Karpas-422 (cell line): Measurements from ENCODE around the gene RDH14. TPM values are rescaled to one million over a fixed set of nuclear protein-coding genes. Genes with fewer than 3 reads are reported as not detected.

Source experiments
- DNase-seq: peaks from one replicate; pipeline ENCODE4 v3.0.0-alpha.2; 2015
- H2AFZ ChIP-seq: fragments of 200-600 bp; sonication (generic); 2 replicates; pipeline ENCODE4 v1.6.1; 2014; ENCODE audit warnings: antibody characterized with exemption, low read length, mixed read lengths
- H3K27ac ChIP-seq: fragments of 200-600 bp; sonication (generic); 2 replicates; pipeline ENCODE4 v1.5.1; 2014; ENCODE audit warnings: mild to moderate bottlenecking, low read length, moderate library complexity
- H3K27me3 ChIP-seq: fragments of 200-600 bp; sonication (generic); 2 replicates; pipeline ENCODE4 v1.6.1; 2014; ENCODE audit warnings: low read length, mixed read lengths
- H3K36me3 ChIP-seq: fragments of 200-600 bp; sonication (generic); 2 replicates; pipeline ENCODE4 v1.6.1; 2014; ENCODE audit warnings: low read length, mixed read lengths; ENCODE audit not compliant: insufficient read depth
- H3K4me1 ChIP-seq: fragments of 200-600 bp; sonication (generic); 2 replicates; pipeline ENCODE4 v1.6.1; 2014; ENCODE audit warnings: mild to moderate bottlenecking, low read length, mixed read lengths
- H3K4me2 ChIP-seq: fragments of 200-600 bp; sonication (generic); 2 replicates; pipeline ENCODE4 v1.6.1; 2014; ENCODE audit warnings: low read length, low read depth, mild to moderate bottlenecking; ENCODE audit not compliant: poor library complexity, severe bottlenecking
- H3K4me3 ChIP-seq: fragments of 200-600 bp; sonication (generic); 2 replicates; pipeline ENCODE4 v1.5.1; 2014; ENCODE audit warnings: mild to moderate bottlenecking, antibody characterized with exemption, low read length, mixed read lengths
- H3K79me2 ChIP-seq: fragments of 200-600 bp; sonication (generic); 2 replicates; pipeline ENCODE4 v1.6.1; 2014; ENCODE audit warnings: mild to moderate bottlenecking, low read length, mixed read lengths
- H3K9ac ChIP-seq: fragments of 200-600 bp; sonication (generic); 2 replicates; pipeline ENCODE4 v1.6.0; 2014; ENCODE audit warnings: low read length
- H3K9me2 ChIP-seq: fragments of 200-600 bp; sonication (generic), shearing (Covaris generic); replicated peaks from 2 replicates; pipeline ENCODE4 v1.6.0; 2014; ENCODE audit warnings: mild to moderate bottlenecking, low read length, moderate library complexity; ENCODE audit not compliant: insufficient read depth
- H3K9me3 ChIP-seq: fragments of 300-700, 200-600 bp; sonication (generic); 2 replicates; pipeline ENCODE4 v1.6.1; 2014; ENCODE audit warnings: low read length, mixed read lengths
- H4K20me1 ChIP-seq: fragments of 200-600 bp; sonication (generic); 2 replicates; pipeline ENCODE4 v1.6.1; 2014; ENCODE audit warnings: mild to moderate bottlenecking, antibody characterized with exemption, low read length, low read depth; ENCODE audit not compliant: insufficient read depth
- small RNA-seq: library from RNA; depleted of rRNA; stranded (forward); fragments of <200 nt; gene quantifications from one replicate; pipeline ENCODE3, GENCODE V24; 2014
- total RNA-seq: library from RNA; depleted of rRNA; stranded (reverse); fragments of >200 nt; shearing (Covaris generic); gene quantifications from 2 replicates; pipeline ENCODE4 v1.2.3, GENCODE V29; 2014; ENCODE audit warnings: low replicate concordance; rRNA removed

Gene RDH14
- total RNA-seq, 1 experiment from 2014 or later = 30.8 TPM

- no peaks in the 10 kb centered on the region for H3K9me2 ChIP-seq
These were observed 43.1 kb downstream of the RDH14 start for GRCh38 chr2:18517386-18517785.

GRCh38 chr2:18516112-18516511, 44.3 kb downstream of the RDH14 start:
- Histone ChIP-seq H3K9me2 (no peaks in the 10 kb centered on the region), H3K27ac (no peak overlapping the region), H3K4me2 (no peak overlapping the region), H3K4me1 (no peaks in the 10 kb centered on the region), H3K36me3 (no peaks in the 10 kb centered on the region), H3K4me3 (no peak overlapping the region), H3K79me2 (no peaks in the 10 kb centered on the region), H4K20me1 (no peaks in the 10 kb centered on the region), H2AFZ (no peak overlapping the region), H3K9ac (no peak overlapping the region), H3K9me3 (no peaks in the 10 kb centered on the region), H3K27me3 (no peaks in the 10 kb centered on the region)
- no peak for DNase-seq

More at GRCh38 chr2:18517386-18517785, 43.1 kb downstream of the RDH14 start:
- H2AFZ ChIP-seq = no peak overlapping the region
- H3K4me3 ChIP-seq = no peak overlapping the region
- H4K20me1 ChIP-seq = no peaks in the 10 kb centered on the region
- H3K79me2 ChIP-seq = no peaks in the 10 kb centered on the region
- no peak overlapping the region for H3K9ac ChIP-seq
- DNase-seq = no peak
- H3K4me2 ChIP-seq = no peak overlapping the region
- H3K4me1 ChIP-seq = no peaks in the 10 kb centered on the region
- no peaks in the 10 kb centered on the region for H3K36me3 ChIP-seq
- no peaks in the 10 kb centered on the region for H3K27me3 ChIP-seq
- H3K27ac ChIP-seq = no peak overlapping the region
- H3K9me3 ChIP-seq = no peaks in the 10 kb centered on the region

- no peaks in the 10 kb centered on the region for H3K9me2 ChIP-seq
These were observed 45.7 kb downstream of the RDH14 start for GRCh38 chr2:18514526-18515461.

GRCh38 chr2:18510775-18511174, 49.7 kb downstream of the RDH14 start:
- Histone ChIP-seq H2AFZ (no peak overlapping the region), H3K9me3 (no peaks in the 10 kb centered on the region), H3K4me1 (no peaks in the 10 kb centered on the region), H4K20me1 (no peaks in the 10 kb centered on the region), H3K36me3 (no peaks in the 10 kb centered on the region), H3K4me2 (no peak overlapping the region), H3K9me2 (no peaks in the 10 kb centered on the region), H3K27me3 (no peaks in the 10 kb centered on the region), H3K9ac (no peak overlapping the region), H3K27ac (no peak overlapping the region), H3K4me3 (no peak overlapping the region), H3K79me2 (no peaks in the 10 kb centered on the region)
- no peak for DNase-seq

More at GRCh38 chr2:18514526-18515461, 45.7 kb downstream of the RDH14 start:
- Histone ChIP-seq H3K27me3 (no peaks in the 10 kb centered on the region), H4K20me1 (no peaks in the 10 kb centered on the region), H2AFZ (no peak overlapping the region), H3K4me2 (no peak overlapping the region), H3K9me3 (no peaks in the 10 kb centered on the region), H3K9ac (no peak overlapping the region), H3K4me1 (no peaks in the 10 kb centered on the region), H3K79me2 (no peaks in the 10 kb centered on the region), H3K4me3 (no peak overlapping the region), H3K27ac (no peak overlapping the region), H3K36me3 (no peaks in the 10 kb centered on the region)
- no peak for DNase-seq

- H3K27ac ChIP-seq = no peak overlapping the region
- H3K9ac ChIP-seq = no peak overlapping the region
- H3K4me1 ChIP-seq = no peaks in the 10 kb centered on the region
- no peaks in the 10 kb centered on the region for H3K79me2 ChIP-seq
- H3K36me3 ChIP-seq = no peaks in the 10 kb centered on the region
- H3K27me3 ChIP-seq = no peaks in the 10 kb centered on the region
- no peak overlapping the region for H2AFZ ChIP-seq
- no peak for DNase-seq
- no peak overlapping the region for H3K4me3 ChIP-seq
- H3K4me2 ChIP-seq = no peak overlapping the region
- H3K9me3 ChIP-seq = no peaks in the 10 kb centered on the region
- H3K9me2 ChIP-seq = no peaks in the 10 kb centered on the region
- H4K20me1 ChIP-seq = no peaks in the 10 kb centered on the region
These were observed 53.5 kb downstream of the RDH14 start for GRCh38 chr2:18506883-18507509.

GRCh38 chr2:18505703-18506341, 54.6 kb downstream of the RDH14 start:
- Histone ChIP-seq H3K79me2 (no peaks in the 10 kb centered on the region), H3K9ac (no peak overlapping the region), H3K4me2 (no peak overlapping the region), H2AFZ (no peak overlapping the region), H3K27ac (no peak overlapping the region), H3K9me3 (no peaks in the 10 kb centered on the region), H3K4me3 (no peak overlapping the region), H3K4me1 (no peaks in the 10 kb centered on the region), H3K27me3 (no peaks in the 10 kb centered on the region), H3K9me2 (no peaks in the 10 kb centered on the region), H3K36me3 (no peaks in the 10 kb centered on the region), H4K20me1 (no peaks in the 10 kb centered on the region)
- DNase-seq = no peak

Small RNAs within 50 kb of the gene (small RNA-seq; reads per million reads assigned to genes)
- not detected for gene RNU6-1215P

Other genes starting within 250 kb of the RDH14 start
- gene NT5C1B, start 28.9 kb upstream of the RDH14 start, total RNA-seq = not detected in 2 replicates